Effector memory CD8-positive, alpha-beta T cell (primary cell): ENCODE results near the gene NOXRED1.

ENCODE experiments used
- ATAC-seq: fragments of 150-1000 bp; cut with Tn5 transposase; replicated peaks from 2 replicates; pipeline ENCODE4 v1.10.0; 2021; ENCODE audit warnings: mild to moderate bottlenecking, moderate library complexity
- DNase-seq, 3 experiments: peaks; one replicate each; pipeline ENCODE4 v3.0.0; 2021
- H3K27ac Mint-ChIP-seq, 2 donors: one replicate each; pipeline ENCODE4 v1.8.0; 2022; ENCODE audit warnings: mild to moderate bottlenecking in 2 of 2, mixed read lengths in 2 of 2, moderate library complexity in 2 of 2
- H3K27me3 Mint-ChIP-seq, 2 donors: one replicate each; pipeline ENCODE4 v1.8.0; 2022; ENCODE audit warnings: mixed read lengths in 2 of 2
- H3K36me3 Mint-ChIP-seq: one replicate; pipeline ENCODE4 v1.8.0; 2022; ENCODE audit warnings: mild to moderate bottlenecking, moderate library complexity, mixed read lengths; ENCODE audit not compliant: insufficient read depth
- H3K4me1 Mint-ChIP-seq, 2 donors: one replicate each; pipeline ENCODE4 v1.8.0; 2022; ENCODE audit warnings: low read depth in 2 of 2, mixed read lengths in 2 of 2
- H3K4me3 Mint-ChIP-seq, 2 donors: one replicate each; pipeline ENCODE4 v1.8.0; 2022; ENCODE audit warnings: mild to moderate bottlenecking in 2 of 2, mixed read lengths in 2 of 2, moderate library complexity in 2 of 2
- H3K9me3 Mint-ChIP-seq, 2 donors: one replicate each; pipeline ENCODE4 v1.8.0; 2022; ENCODE audit warnings: mixed read lengths in 2 of 2

The NOXRED1 gene

GRCh38 chr14:77347751-77348150 lies 75.6 kb downstream of the NOXRED1 start:
- no peaks in the 10 kb centered on the region for H3K9me3 Mint-ChIP-seq
- DNase-seq (no peak), ATAC-seq (no peak)
- H3K4me1 Mint-ChIP-seq, result no peaks in the 10 kb centered on the region
- no peaks in the 10 kb centered on the region for H3K27me3 Mint-ChIP-seq
- H3K36me3 Mint-ChIP-seq, result peaks cover 2% of the 10 kb centered on the region
- no peak overlapping the region for H3K4me3 Mint-ChIP-seq
- H3K27ac Mint-ChIP-seq, result no peak overlapping the region

GRCh38 chr14:77346495-77346894 lies 76.8 kb downstream of the NOXRED1 start:
- peaks cover 2% of the 10 kb centered on the region for H3K36me3 Mint-ChIP-seq
- no peaks in the 10 kb centered on the region for H3K9me3 Mint-ChIP-seq
- H3K27ac Mint-ChIP-seq, result no peak overlapping the region
- no peaks in the 10 kb centered on the region for H3K27me3 Mint-ChIP-seq
- DNase-seq, result no peak
- no peaks in the 10 kb centered on the region for H3K4me1 Mint-ChIP-seq
- H3K4me3 Mint-ChIP-seq, result no peak overlapping the region
- no peak for ATAC-seq

- H3K4me1 Mint-ChIP-seq, result no peaks in the 10 kb centered on the region
- H3K36me3 Mint-ChIP-seq, result peaks cover 4% of the 10 kb centered on the region
- DNase-seq, result no peak
- no peaks in the 10 kb centered on the region for H3K9me3 Mint-ChIP-seq
- H3K27ac Mint-ChIP-seq, result no peak overlapping the region
- ATAC-seq, result no peak
- no peaks in the 10 kb centered on the region for H3K27me3 Mint-ChIP-seq
- H3K4me3 Mint-ChIP-seq, result no peak overlapping the region
Observed at GRCh38 chr14:77344377-77344996, 78.8 kb downstream of the NOXRED1 start.
